HepG2 (cell line): ENCODE measurements around the gene NOXA1. TPM values are rescaled to one million over a fixed set of nuclear protein-coding genes. Genes with fewer than 3 reads are reported as not detected.

Source experiments
- ATF5 ChIP-seq: sonication (generic); formaldehyde crosslinking; IDR thresholded peaks from 2 replicates; pipeline ENCODE4 v1.4.0; 2020; ENCODE audit warnings: mild to moderate bottlenecking, low read depth, missing genetic modification reagents
- CHD4 ChIP-seq: fragments of 200-600 bp; sonication (generic); IDR thresholded peaks from 2 replicates; pipeline ENCODE4 v1.7.0; 2017; ENCODE audit warnings: mild to moderate bottlenecking, low read length, borderline replicate concordance
- HES4 ChIP-seq: sonication (generic); formaldehyde crosslinking; IDR thresholded peaks from 2 replicates; pipeline ENCODE4 v1.9.0; 2021; ENCODE audit warnings: mild to moderate bottlenecking, missing genetic modification reagents, borderline replicate concordance
- KLF9 ChIP-seq: IDR thresholded peaks from 2 replicates; pipeline ENCODE4 v1.6.1; 2016; ENCODE audit warnings: low read depth
- MAZ ChIP-seq, 2 experiments: sonication (generic) in 1 of 2; formaldehyde crosslinking in 1 of 2; IDR thresholded peaks; 2 replicates each; pipeline versions ENCODE4 v1.5.0 to v1.6.1; 2012 to 2020; ENCODE audit warnings: low read depth in 2 of 2, mild to moderate bottlenecking in 2 of 2, borderline replicate concordance in 1 of 2, improper control_type of control experiment in 1 of 2, low read length in 1 of 2, missing genetic modification reagents in 1 of 2, moderate library complexity in 1 of 2
- PBX2 ChIP-seq: IDR thresholded peaks from 2 replicates; pipeline ENCODE4 v1.6.1; 2016; ENCODE audit warnings: control low read depth
- PLRG1 ChIP-seq: fragments of 450-650 bp; conservative IDR thresholded peaks from 2 replicates; pipeline ENCODE4 v1.6.1; 2016
- SAFB2 ChIP-seq: sonication (generic); formaldehyde crosslinking; IDR thresholded peaks from 2 replicates; pipeline ENCODE4 v1.5.1; 2020; ENCODE audit warnings: missing genetic modification reagents, low read depth, mild to moderate bottlenecking, borderline replicate concordance
- SIX4 ChIP-seq: sonication (generic); formaldehyde crosslinking; IDR thresholded peaks from 2 replicates; pipeline ENCODE4 v1.4.0; 2020; ENCODE audit warnings: missing genetic modification reagents
- SKI ChIP-seq: fragments of 450-650 bp; IDR thresholded peaks from one replicate; pipeline ENCODE4 v1.6.1; 2018; ENCODE audit warnings: mild to moderate bottlenecking; ENCODE audit not compliant: partially characterized antibody
- SP140L ChIP-seq: sonication (generic); formaldehyde crosslinking; IDR thresholded peaks from 2 replicates; pipeline ENCODE4 v1.4.0; 2020; ENCODE audit warnings: missing genetic modification reagents, borderline replicate concordance
- THAP11 ChIP-seq: IDR thresholded peaks from 2 replicates; pipeline ENCODE4 v1.6.1; 2016; ENCODE audit warnings: missing biosample characterization, missing genetic modification reagents
- ZBTB42 ChIP-seq: sonication (generic); formaldehyde crosslinking; IDR thresholded peaks from 2 replicates; pipeline ENCODE4 v1.5.0; 2020; ENCODE audit warnings: mild to moderate bottlenecking, missing genetic modification reagents
- ZFP91 ChIP-seq: sonication (generic); formaldehyde crosslinking; IDR thresholded peaks from 2 replicates; pipeline ENCODE4 v1.9.0; 2022; ENCODE audit warnings: missing genetic modification reagents, mild to moderate bottlenecking, borderline replicate concordance
- ZMYM2 ChIP-seq: sonication (generic); formaldehyde crosslinking; IDR thresholded peaks from 2 replicates; pipeline ENCODE4 v1.8.0; 2022; ENCODE audit warnings: mild to moderate bottlenecking, missing genetic modification reagents
- ZNF224 ChIP-seq: sonication (generic); formaldehyde crosslinking; IDR thresholded peaks from 2 replicates; pipeline ENCODE4 v1.5.0; 2020; ENCODE audit warnings: mild to moderate bottlenecking, missing genetic modification reagents
- ZNF225 ChIP-seq: sonication (generic); formaldehyde crosslinking; IDR thresholded peaks from 2 replicates; pipeline ENCODE4 v1.4.0; 2020; ENCODE audit warnings: mild to moderate bottlenecking, missing genetic modification reagents
- ZNF24 ChIP-seq: fragments of 450-650 bp; IDR thresholded peaks from 2 replicates; pipeline ENCODE4 v1.6.1; 2017; ENCODE audit warnings: antibody characterized with exemption, mild to moderate bottlenecking
- ZNF292 ChIP-seq: sonication (generic); formaldehyde crosslinking; IDR thresholded peaks from 2 replicates; pipeline ENCODE4 v1.8.1; 2022; ENCODE audit warnings: mild to moderate bottlenecking, low read depth, missing genetic modification reagents, borderline replicate concordance
- ZNF468 ChIP-seq: sonication (generic); formaldehyde crosslinking; IDR thresholded peaks from 2 replicates; pipeline ENCODE4 v1.8.0; 2022; ENCODE audit warnings: mild to moderate bottlenecking, moderate library complexity, missing genetic modification reagents
- ZNF629 ChIP-seq: sonication (generic); formaldehyde crosslinking; conservative IDR thresholded peaks from 2 replicates; pipeline ENCODE4 v1.5.0; 2020; ENCODE audit warnings: missing genetic modification reagents
- ZNF639 ChIP-seq: conservative IDR thresholded peaks from 2 replicates; pipeline ENCODE4 v1.6.1; 2018; ENCODE audit warnings: missing genetic modification reagents
- ZNF839 ChIP-seq: sonication (generic); formaldehyde crosslinking; IDR thresholded peaks from 2 replicates; pipeline ENCODE4 v1.4.0; 2020; ENCODE audit warnings: missing genetic modification reagents, mild to moderate bottlenecking, borderline replicate concordance
- ZSCAN12 ChIP-seq: sonication (generic); formaldehyde crosslinking; IDR thresholded peaks from 2 replicates; pipeline ENCODE4 v1.9.0; 2021; ENCODE audit warnings: mild to moderate bottlenecking, missing genetic modification reagents
- polyA plus RNA-seq, 8 experiments: library from polyadenylated mRNA; depleted of rRNA in 3 of 8; stranded (reverse) in 7 of 8; unstranded in 1 of 8; fragments of >200 nt; fragmentation: Illumina TruSeq in 4 of 8; extraction: Trizol in 4 of 8; gene quantifications; 2 replicates each; pipeline versions ENCODE4 v1.2.1 to v1.2.3, GENCODE V29; 2011 to 2016; ENCODE audit warnings: low read depth in 4 of 8, missing spikeins in 1 of 8, mixed read lengths in 1 of 8; ENCODE audit not compliant: insufficient read depth in 1 of 8
- total RNA-seq, 5 experiments: library from RNA; depleted of rRNA; stranded (reverse); fragments of >200 nt; fragmentation: Illumina TruSeq; extraction: Trizol; gene quantifications; 2 replicates each; pipeline ENCODE4 v1.2.3, GENCODE V29; 2016; ENCODE audit warnings: low read depth in 1 of 5

The NOXA1 gene
- total and polyA plus RNA-seq, 2 of the 13 experiments (the other 11 are each of a cell fraction or from before 2014, with no cell fraction given) = 0.78 to 1.2 TPM

- TF ChIP-seq SKI (peak; percentile 56), ZNF629 (no peak), CHD4 (no peak), MAZ (IDR thresholded peaks at IDR 0.05; ENCODE audit: borderline replicate concordance, low read depth, low read length) (peak; percentile 89), MAZ (CRISPR knock-in tag; IDR thresholded peaks at IDR 0.05; ENCODE audit: low read depth) (peak; percentile 82), PLRG1 (no peak), ZNF225 (CRISPR knock-in tag) (no peak), ZNF839 (CRISPR knock-in tag) (no peak), ZNF292 (CRISPR knock-in tag) (no peak), ZNF224 (CRISPR knock-in tag) (no peak), SIX4 (CRISPR knock-in tag) (0 out of 2 replicates have a peak, but pooled peaks have one; percentile 26), ZNF468 (CRISPR knock-in tag) (no peak), ZFP91 (CRISPR knock-in tag) (peak; percentile 67; the same call in 1 of the 2 replicates), PBX2 (CRISPR knock-in tag) (no peak), ZSCAN12 (CRISPR knock-in tag) (no peak), SAFB2 (CRISPR knock-in tag) (no peak; the same call in 1 of the 2 replicates), HES4 (CRISPR knock-in tag) (no peak), ZMYM2 (CRISPR knock-in tag) (no peak), SP140L (CRISPR knock-in tag) (no peak), ATF5 (CRISPR knock-in tag) (no peak), THAP11 (CRISPR knock-in tag) (no peak; the same call in 1 of the 2 replicates), ZNF639 (peak; percentile 98), ZBTB42 (no peak), ZNF24 (no peak), KLF9 (CRISPR knock-in tag) (0 out of 2 replicates have a peak, but pooled peaks have one; percentile 41)
Observed at GRCh38 chr9:137441289-137441934, 18.2 kb downstream of the NOXA1 start, which contains the start of gene ENTPD8 (continued).
